ENCODE results near the gene FSCB.
"Not testable (repeated sequence)": the region's sequence is repeated elsewhere in the genome, so short reads cannot be mapped to it uniquely, and the experiment has no call there.

Gene FSCB

GRCh38 chr14:44507183-44507582 lies at the start of gene FSCB:
TSS of gene FSCB (minus strand) at chr14:44507283. CDS start at chr14:44506987, 296 bp downstream.
- no peak for DNase-seq (ENCODE audit: low read depth)

GRCh38 chr14:44531658-44532057 lies 24.6 kb upstream of the FSCB start:
- no peak for DNase-seq (ENCODE audit: low read depth)

GRCh38 chr14:44530475-44530874 lies 23.4 kb upstream of the FSCB start:
- no peak for DNase-seq (ENCODE audit: low read depth)

GRCh38 chr14:44529026-44529425 lies 21.9 kb upstream of the FSCB start:
- DNase-seq (ENCODE audit: low read depth), result no peak

- DNase-seq (ENCODE audit: low read depth), result no peak
These were observed 21.1 kb upstream of the FSCB start for GRCh38 chr14:44528180-44528579.

- DNase-seq (ENCODE audit: low read depth), result no peak
These were observed 18.2 kb upstream of the FSCB start for GRCh38 chr14:44525237-44525636.

- not testable (repeated sequence) for DNase-seq (ENCODE audit: low read depth)
These were observed 8.6 kb upstream of the FSCB start for GRCh38 chr14:44515668-44516067.

GRCh38 chr14:44508834-44509233 lies 1.8 kb upstream of the FSCB start:
- no peak for DNase-seq (ENCODE audit: low read depth)

- DNase-seq (ENCODE audit: low read depth), result no peak
These were observed 1.5 kb downstream of the FSCB start for GRCh38 chr14:44505588-44505987.

- no peak for DNase-seq (ENCODE audit: low read depth)
These were observed 9.9 kb downstream of the FSCB start for GRCh38 chr14:44497148-44497547.

GRCh38 chr14:44494137-44494536 lies 12.9 kb downstream of the FSCB start:
- DNase-seq (ENCODE audit: low read depth), result no peak

GRCh38 chr14:44490966-44491365 lies 16.1 kb downstream of the FSCB start:
- no peak for DNase-seq (ENCODE audit: low read depth)

GRCh38 chr14:44477953-44478352 lies 29.1 kb downstream of the FSCB start:
- DNase-seq (ENCODE audit: low read depth), result no peak

GRCh38 chr14:44468771-44469170 lies 38.3 kb downstream of the FSCB start:
- DNase-seq (ENCODE audit: low read depth), result no peak

GRCh38 chr14:44463356-44464004 lies 43.6 kb downstream of the FSCB start:
- no peak for DNase-seq (ENCODE audit: low read depth)

- no peak for DNase-seq (ENCODE audit: low read depth)
These were observed 44.7 kb downstream of the FSCB start for GRCh38 chr14:44462381-44462780.

GRCh38 chr14:44461811-44462210 lies 45.3 kb downstream of the FSCB start:
- no peak for DNase-seq (ENCODE audit: low read depth)
